HG02973 (cell line): ENCODE results near the gene LCN2.

ENCODE experiments used
- ATAC-seq: cut with Tn5 transposase; IDR thresholded peaks from one replicate; pipeline ENCODE4 v1.9.1; 2021; ENCODE audit warnings: moderate library complexity; ENCODE audit not compliant: unreplicated experiment

Gene LCN2

GRCh38 chr9:128146591-128147120, 2.6 kb upstream of the LCN2 start:
- ATAC-seq = no peak

- no peak for ATAC-seq
Observed at GRCh38 chr9:128148509-128149000, 698 bp upstream of the LCN2 start.

DNA sequence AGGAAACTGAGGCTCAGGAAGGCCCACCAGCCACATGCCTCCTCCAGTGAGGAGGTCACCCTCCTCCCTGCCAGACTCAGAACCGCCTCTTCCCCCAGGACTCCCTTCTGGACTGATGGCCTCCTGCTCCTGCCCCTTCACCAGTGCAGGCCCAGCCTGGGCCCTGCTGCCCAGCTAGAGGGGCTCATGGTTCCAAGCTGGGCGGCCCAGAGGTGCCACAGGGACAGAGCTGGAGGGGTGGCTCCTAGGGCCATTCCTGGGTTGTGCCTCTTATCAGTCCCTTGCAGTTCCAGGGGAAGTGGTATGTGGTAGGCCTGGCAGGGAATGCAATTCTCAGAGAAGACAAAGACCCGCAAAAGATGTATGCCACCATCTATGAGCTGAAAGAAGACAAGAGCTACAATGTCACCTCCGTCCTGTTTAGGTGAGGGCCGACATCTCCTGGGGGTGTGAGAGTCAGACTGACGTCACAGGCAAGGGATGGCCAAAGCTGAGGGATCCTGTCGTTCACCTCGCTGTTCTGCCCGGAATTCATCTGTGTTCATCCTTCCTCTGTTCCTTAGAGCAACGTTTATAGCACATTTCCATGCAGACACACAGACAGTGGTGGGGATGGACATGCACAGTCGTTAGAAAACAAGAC, 819 bp downstream of the LCN2 start:
- ATAC-seq = no peak

DNA sequence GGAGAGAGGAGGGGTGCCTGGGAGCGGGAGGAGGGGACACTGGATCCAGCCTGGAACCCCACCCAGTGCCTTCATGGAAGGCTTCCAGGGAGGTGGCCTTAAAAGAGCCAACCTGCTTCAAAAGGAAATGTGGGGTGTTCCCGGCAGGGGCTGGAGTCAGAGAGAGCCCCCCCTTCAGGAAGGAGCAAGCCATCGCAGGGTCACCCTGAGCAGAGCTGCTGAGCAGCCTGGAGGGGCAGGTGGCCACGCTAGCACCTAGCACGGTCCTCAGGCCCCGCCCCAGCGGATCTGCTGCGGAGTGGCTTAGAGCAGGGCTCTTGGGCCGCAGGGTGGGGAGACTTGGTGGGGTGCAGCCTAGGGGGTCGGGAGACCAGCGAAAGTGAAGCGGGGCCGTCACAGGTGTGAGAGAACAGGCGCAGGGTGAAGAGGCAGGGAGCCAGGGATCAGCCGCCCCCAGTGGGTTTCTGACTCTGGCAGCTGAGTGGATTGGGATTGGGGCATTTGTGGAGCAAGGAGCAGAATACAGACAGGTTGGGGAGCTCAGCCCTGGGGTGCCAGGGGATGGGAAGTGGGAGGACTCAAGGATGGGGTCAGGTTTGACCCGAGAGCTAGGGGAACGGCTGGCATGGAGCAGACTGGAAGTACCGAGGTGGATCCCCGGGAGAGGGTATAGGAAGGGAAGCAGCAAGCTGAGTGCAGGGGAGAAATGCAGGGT, 1.5 kb downstream of the LCN2 start:
- no peak for ATAC-seq

DNA sequence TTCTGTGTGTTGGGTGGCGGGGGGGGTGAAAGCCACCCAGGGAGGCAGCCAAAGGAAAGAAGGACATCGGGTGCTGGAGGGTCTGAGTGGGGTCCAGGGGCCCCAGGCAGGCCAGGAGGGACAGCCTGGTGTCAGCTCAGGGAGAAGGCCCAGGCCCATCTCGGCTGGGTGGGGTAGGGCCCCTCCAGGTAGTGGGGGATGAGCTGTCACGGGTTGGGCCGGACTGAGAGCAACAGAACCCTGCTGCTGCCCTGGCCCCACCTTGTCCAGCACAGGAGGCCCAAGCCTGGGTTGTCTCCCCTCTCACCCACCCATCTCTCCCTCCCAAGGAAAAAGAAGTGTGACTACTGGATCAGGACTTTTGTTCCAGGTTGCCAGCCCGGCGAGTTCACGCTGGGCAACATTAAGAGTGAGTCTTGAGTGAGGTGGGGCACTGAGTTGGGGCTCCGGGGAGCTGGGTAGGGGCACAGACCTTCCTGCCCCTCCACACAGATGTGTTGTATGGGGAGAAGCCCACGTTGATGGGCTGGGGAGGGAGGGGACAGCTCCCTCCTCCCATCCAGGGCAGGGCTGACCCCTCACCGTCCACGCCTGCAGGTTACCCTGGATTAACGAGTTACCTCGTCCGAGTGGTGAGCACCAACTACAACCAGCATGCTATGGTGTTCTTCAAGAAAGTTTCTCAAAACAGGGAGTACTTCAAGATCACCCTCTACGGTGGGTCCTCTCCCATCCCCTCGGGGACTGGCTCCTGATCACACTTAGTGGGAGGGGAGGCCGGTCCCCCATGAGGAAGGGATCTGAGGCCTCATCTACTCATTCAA, 2.3 kb downstream of the LCN2 start:
- no peak for ATAC-seq

DNA sequence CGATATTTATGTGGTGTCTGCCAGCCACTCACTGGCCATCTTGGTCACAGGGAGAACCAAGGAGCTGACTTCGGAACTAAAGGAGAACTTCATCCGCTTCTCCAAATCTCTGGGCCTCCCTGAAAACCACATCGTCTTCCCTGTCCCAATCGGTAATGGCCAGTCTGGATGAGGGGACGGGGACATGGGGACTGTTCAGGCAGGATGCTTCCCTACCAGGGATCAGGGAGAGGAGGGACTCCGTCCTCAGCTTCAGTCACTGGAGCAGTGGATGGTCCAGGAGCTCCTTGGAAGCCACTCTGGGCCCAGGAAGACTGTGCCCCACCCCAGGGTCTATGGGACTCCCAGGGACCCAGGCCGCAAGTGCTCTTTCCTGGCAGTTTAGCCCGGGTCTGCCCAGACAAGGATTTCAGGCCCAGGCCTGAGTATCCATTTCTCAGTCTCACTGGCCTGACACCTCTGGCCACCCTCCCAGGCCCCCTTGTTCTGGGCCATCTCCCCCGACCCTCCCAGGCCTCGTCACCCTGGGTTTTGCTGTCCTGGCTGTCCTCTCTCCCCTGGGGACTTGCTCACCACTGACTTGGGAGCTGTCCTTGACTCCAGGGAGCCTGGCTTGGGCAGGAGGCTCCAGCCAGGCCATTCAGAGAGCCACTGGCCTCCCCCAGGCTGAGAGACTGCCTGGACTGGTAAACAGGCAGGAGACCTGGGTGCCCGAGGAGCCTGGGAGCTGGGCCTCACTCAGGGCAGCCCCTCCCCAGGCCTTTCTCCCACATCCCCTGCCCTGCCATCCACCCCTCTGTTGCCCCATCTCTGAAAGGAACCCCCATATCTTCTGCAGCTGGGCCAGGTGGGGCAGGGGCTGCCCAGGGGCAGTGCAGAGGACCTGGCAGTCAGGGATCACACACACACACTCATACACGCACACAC, 3.1 kb downstream of the LCN2 start:
- no peak for ATAC-seq

DNA sequence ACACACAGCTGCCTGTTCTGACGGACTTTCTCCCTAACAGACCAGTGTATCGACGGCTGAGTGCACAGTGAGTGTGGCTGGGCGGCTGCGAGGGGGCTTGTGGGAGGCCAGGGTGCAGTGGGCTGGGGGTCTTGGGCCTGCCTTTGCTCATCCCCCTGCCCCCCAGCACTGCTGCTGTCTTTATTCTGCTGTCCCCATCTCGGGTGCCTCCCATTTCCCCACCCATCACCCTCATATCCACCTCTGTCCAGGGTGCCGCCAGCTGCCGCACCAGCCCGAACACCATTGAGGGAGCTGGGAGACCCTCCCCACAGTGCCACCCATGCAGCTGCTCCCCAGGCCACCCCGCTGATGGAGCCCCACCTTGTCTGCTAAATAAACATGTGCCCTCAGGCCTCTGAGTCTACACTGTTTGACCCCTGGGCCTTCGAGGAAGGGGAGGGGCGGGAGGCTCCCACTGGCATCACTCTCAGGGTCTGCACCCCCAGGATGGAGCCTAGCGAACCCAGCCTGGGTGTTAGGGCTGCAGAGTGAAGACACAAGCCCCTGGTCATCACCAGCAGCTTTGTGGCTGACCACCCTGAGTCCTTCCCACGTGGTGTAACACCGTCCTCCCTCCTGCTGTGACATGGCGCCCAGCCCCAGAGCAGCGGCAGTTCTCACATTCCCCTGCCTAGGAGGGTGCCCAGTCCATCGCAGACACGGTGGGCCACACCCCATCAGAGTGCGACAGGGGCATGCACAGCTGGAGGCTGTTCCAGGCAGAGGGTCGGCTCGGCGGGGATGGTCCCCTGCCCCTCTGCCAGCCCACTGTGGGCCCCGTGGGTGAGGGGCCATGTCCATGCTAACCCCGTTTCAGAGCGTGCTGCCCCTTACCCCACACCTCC, 4.0 kb downstream of the LCN2 start:
- ATAC-seq = no peak

- ATAC-seq = no peak
Observed at GRCh38 chr9:128153947-128154695, 4.9 kb downstream of the LCN2 start.

- no peak for ATAC-seq
Observed at GRCh38 chr9:128155736-128156500, 6.7 kb downstream of the LCN2 start.

DNA sequence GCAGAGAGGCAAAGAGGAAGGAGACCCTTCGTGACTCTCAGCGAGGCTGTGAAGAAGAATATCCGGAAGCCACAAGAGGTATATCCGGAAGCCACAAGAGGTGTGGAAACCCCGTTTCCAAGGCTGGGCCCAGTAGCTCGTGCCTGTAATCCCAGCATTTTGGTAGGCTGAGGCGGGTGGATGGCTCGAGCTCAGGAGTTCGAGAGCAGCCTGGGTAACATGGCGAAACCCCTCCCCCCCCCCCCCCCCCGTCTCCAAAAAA, 10.2 kb downstream of the LCN2 start:
- ATAC-seq = no peak

DNA sequence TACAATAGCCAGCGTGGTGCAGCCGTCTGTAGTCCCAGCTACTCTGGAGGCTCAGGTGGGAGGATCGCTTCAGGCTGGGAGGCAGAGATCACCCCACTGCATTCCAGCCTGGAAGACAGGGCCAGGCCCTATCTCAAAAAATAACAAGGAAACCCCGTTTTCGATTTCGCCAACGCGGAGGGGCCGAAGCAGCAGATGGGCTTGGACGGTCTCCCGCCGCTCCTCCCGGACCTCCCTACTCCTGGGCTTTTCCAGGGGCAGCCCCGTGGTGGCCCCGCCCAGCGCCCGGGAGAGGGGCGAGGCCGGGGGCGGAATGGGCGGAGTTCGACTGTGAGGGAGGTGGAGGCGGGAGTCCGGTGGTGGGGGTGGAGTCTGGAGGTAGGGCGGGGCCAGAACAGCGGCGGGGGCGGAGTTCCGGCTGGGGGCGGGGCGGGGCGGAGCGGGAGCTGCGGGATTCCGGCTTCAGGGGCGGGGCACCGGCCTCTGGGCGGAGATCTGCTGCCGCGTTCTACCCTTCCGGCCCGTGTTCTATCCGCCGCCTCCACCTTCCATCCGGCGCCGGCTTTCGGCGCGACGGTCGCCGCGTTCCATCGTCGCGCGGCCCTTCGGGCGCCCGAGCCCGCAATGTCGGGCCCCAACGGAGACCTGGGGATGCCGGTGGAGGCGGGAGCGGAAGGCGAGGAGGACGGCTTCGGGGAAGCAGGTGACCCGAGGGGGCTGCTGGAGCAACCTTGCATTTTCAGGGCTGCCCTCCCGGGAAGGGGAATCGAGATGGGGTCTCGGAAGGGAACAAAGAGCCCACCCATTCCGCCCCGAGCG, 10.7 kb downstream of the LCN2 start, which contains the start of gene BBLN:
Gene BBLN (plus strand): TSS at position 482 of the 819 bp plus-strand sequence. CDS start 143 bp downstream, at position 625.
- ATAC-seq = peak; percentile 61

DNA sequence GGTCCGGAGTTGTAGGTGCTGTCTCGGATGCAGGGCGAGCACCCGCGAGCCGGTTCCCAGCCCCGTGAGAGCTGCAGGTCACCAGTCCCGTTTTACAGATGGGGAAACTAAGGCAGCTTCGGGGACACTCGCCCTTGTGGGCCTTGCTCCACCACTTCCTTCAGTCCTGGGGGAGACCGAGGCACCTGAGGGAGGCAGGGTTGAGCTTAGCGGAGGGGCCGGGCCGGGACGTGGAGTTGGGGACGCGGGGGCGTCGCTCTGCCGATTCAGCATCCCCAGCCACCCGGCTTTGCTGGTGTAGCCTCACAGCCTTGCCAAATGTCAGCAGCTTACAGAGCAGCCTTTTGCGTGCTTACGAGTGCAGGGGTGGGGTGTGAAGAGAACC, 11.3 kb downstream of the LCN2 start:
- no peak for ATAC-seq

DNA sequence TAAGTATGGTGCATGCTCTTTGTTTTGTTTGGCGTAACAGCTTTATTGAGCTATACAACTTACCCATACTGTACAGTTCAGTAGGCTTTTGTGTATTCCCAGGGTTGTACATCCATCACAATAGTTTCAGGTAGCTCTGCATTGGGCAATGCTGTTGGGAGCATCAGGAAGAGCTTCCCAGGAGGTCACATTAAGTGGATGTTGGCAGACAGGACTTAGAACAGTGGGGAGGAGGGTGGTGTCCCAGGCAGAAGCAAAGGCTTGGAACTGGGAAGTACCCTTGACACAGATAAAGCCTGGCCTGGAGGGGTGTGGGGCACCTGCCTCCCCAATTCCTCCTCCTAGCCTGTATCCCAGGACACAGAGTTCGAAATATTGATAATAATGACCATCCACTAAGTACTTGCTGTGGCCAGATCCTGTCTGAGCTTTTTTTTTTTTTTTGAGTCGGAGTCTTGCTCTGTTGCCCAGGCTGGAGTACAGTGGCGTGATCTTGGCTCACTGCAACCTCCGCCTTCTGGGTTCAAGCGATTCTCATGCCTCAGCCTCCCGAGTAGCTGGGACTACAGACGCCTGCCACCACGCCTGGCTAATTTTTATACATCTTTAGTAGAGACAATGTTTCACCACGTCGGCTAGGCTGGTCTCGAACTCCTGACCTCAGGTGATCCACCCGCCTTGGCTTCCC, 12.1 kb downstream of the LCN2 start:
- ATAC-seq = no peak

- no peak for ATAC-seq
Observed at GRCh38 chr9:128162215-128163026, 13.2 kb downstream of the LCN2 start.

- ATAC-seq = no peak
Observed at GRCh38 chr9:128163027-128163515, 13.8 kb downstream of the LCN2 start.
